ENCODE data around the gene CABP5. TPM values are rescaled to one million over a fixed set of nuclear protein-coding genes. Genes with fewer than 3 reads are reported as not detected.

The CABP5 gene
- total and polyA plus RNA-seq, 10 of the 15 experiments (the other 5 are each of a cell fraction or from before 2014, with no cell fraction given) = not detected

DNA sequence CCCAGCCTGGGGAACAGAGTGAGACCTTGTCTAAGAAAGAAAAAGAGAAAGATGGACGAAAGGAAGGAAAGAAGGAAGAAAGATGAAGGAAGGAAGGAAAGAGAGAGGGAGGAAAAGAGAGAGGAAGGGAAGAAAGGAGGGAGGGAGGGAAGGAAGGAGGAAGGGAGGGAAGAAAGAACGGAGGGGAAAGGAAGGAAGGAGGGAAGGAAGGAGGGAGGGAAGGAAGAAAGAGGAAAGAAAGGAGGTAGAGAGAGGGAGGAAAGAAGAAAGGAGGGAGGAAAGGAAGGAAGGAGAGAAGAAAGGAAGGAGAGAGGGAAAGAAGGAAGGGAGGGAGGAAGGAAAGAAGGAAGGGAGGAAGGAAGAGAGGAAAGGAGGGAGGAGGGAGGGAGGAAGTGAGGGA is 20.9 kb downstream of the CABP5 start (continued):
- TF ChIP-seq, protein P1, sequence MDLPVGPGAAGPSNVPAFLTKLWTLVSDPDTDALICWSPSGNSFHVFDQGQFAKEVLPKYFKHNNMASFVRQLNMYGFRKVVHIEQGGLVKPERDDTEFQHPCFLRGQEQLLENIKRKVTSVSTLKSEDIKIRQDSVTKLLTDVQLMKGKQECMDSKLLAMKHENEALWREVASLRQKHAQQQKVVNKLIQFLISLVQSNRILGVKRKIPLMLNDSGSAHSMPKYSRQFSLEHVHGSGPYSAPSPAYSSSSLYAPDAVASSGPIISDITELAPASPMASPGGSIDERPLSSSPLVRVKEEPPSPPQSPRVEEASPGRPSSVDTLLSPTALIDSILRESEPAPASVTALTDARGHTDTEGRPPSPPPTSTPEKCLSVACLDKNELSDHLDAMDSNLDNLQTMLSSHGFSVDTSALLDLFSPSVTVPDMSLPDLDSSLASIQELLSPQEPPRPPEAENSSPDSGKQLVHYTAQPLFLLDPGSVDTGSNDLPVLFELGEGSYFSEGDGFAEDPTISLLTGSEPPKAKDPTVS (IDR thresholded peaks at IDR 0.05; ENCODE audit: low read depth, low read length) = no peak
- no peak for TF ChIP-seq YBX1 (IDR thresholded peaks at IDR 0.05)
- no peak for TF ChIP-seq NR2F1 (conservative IDR thresholded peaks at IDR 0.05)
- TF ChIP-seq ZNF384 (IDR thresholded peaks at IDR 0.05; ENCODE audit: borderline replicate concordance, low read depth, low read length) = no peak
- no peak for TF ChIP-seq ESRRA (IDR thresholded peaks at IDR 0.05; ENCODE audit: low read length)

DNA sequence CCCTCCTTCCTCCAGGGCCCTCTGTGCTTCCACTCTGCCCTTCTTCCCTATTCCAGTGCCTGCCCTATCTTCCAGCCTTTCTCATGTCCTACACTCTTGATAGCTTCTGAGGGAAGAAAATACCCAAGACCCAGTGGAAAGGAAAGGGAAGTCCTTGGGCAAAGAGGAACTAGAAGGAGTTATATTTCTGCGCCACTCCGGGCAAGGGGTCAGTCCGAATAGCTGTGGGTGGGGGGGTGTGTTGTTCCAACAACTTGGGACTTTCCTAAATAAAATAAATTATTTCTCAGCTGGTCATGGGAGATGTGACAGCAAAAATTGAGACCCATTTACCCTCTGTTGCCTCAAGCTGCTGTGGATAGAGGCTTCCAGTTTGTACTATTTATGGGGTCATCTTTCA is 23.2 kb downstream of the CABP5 start:
- Histone ChIP-seq H3K36me3 (ENCODE audit: control insufficient read depth in 2 of 2, insufficient read depth in 2 of 2, low read length in 1 of 2) (no peaks in the 10 kb centered on the region), H3K9ac (ENCODE audit: control insufficient read depth, insufficient read depth, low read length) (no peak overlapping the region), H2AFZ (ENCODE audit: control insufficient read depth, low read depth, low read length) (no peak overlapping the region), H3K79me2 (ENCODE audit: control insufficient read depth, insufficient read depth, low read length) (no peaks in the 10 kb centered on the region), H3K4me3 (no peak overlapping the region), H4K20me1 (ENCODE audit: control insufficient read depth, insufficient read depth) (no peaks in the 10 kb centered on the region), H3K9me3 (replicated peaks; ENCODE audit: control insufficient read depth, insufficient read depth, low read length) (no peaks in the 10 kb centered on the region), H3K4me1 (ENCODE audit: control insufficient read depth, insufficient read depth, low read length) (no peaks in the 10 kb centered on the region), H3K4me2 (ENCODE audit: control insufficient read depth, insufficient read depth) (no peak overlapping the region), H3K27me3 (replicated peaks in 1 of 2; ENCODE audit: control insufficient read depth in 2 of 2, insufficient read depth in 2 of 2, low read length in 1 of 2) (no peaks in the 10 kb centered on the region), H3K27ac (ENCODE audit: control insufficient read depth, insufficient read depth) (no peak overlapping the region)
- intact Hi-C loops (cut with micrococcal nuclease; ENCODE audit: unreplicated experiment) (no loop called here), in situ Hi-C loops (cut with MboI) (no loop called here)
- 62% methylated on average over 3 of the region's 3 CpGs for WGBS (ENCODE audit: insufficient coverage, insufficient replicate concordance, low lambda C conversion rate, missing lambda C conversion rate)
- ChIA-PET POLR2A (no interaction called here), RAD21 (ENCODE audit: unreplicated experiment) (no interaction called here), CTCF (no interaction called here), SMC1A (ENCODE audit: uncharacterized antibody, unreplicated experiment) (no interaction called here)
- ATAC-seq (no peak), DNase-seq (ENCODE audit: low read depth, low spot score) (no peak), FAIRE-seq (no peak)
- TF ChIP-seq YY1 (IDR thresholded peaks at IDR 0.05; ENCODE audit: low read depth, low read length) = no peak
- no TSS peak for BruUV-seq (replicated peaks)

All from GM12878 (cell line).